NCI-H2196 treated with DMSO at 0.1 percent for 48 hours (cell line): ENCODE data around the gene WBP1L.
"Not testable (repeated sequence)": the region's sequence is repeated elsewhere in the genome, so short reads cannot be mapped to it uniquely, and the experiment has no call there.

Experiments
- DNase-seq: peaks from one replicate; lab custom pipeline; 2025; ENCODE audit not compliant: unreplicated experiment; lab: John Stamatoyannopoulos, UW

The WBP1L gene

GRCh38 chr10:102721954-102722353 is 21.8 kb upstream of the WBP1L start:
- DNase-seq: no peak

- no peak for DNase-seq
These were observed 19.8 kb upstream of the WBP1L start for GRCh38 chr10:102723989-102724388.

GRCh38 chr10:102726274-102726673 is 17.5 kb upstream of the WBP1L start:
- no peak for DNase-seq

GRCh38 chr10:102727037-102727818 is 16.5 kb upstream of the WBP1L start:
- DNase-seq: no peak

- peak; percentile 40 for DNase-seq
These were observed 14.4 kb upstream of the WBP1L start for GRCh38 chr10:102729029-102730026.

- no peak for DNase-seq
These were observed 12.4 kb upstream of the WBP1L start for GRCh38 chr10:102731222-102731800.

- DNase-seq: no peak
These were observed 11.1 kb upstream of the WBP1L start for GRCh38 chr10:102732661-102733060.

- DNase-seq: no peak
These were observed 8.6 kb upstream of the WBP1L start for GRCh38 chr10:102735065-102735562.

- DNase-seq: no peak
These were observed 5.0 kb upstream of the WBP1L start for GRCh38 chr10:102738692-102739121.

GRCh38 chr10:102740229-102740628 is 3.5 kb upstream of the WBP1L start:
- no peak for DNase-seq

- no peak for DNase-seq
These were observed 2.0 kb upstream of the WBP1L start for GRCh38 chr10:102741726-102742237.

GRCh38 chr10:102742313-102742712 is 1.4 kb upstream of the WBP1L start:
- DNase-seq: not testable (repeated sequence)

- no peak for DNase-seq
These were observed 615 bp upstream of the WBP1L start for GRCh38 chr10:102743078-102743587.

- no peak for DNase-seq
These were observed 765 bp downstream of the WBP1L start for GRCh38 chr10:102744374-102745051.

GRCh38 chr10:102745157-102745556 is 1.4 kb downstream of the WBP1L start:
- DNase-seq: no peak

- no peak for DNase-seq
These were observed 8.7 kb downstream of the WBP1L start for GRCh38 chr10:102752266-102752930.

GRCh38 chr10:102752934-102753664 is 9.4 kb downstream of the WBP1L start:
- no peak for DNase-seq

- no peak for DNase-seq
These were observed 10.0 kb downstream of the WBP1L start for GRCh38 chr10:102753718-102754117.

- no peak for DNase-seq
These were observed 13.6 kb downstream of the WBP1L start for GRCh38 chr10:102757323-102757722.
